HG02884 (cell line): ENCODE data around the gene PXDN.
"Not testable (repeated sequence)": the region's sequence is repeated elsewhere in the genome, so short reads cannot be mapped to it uniquely, and the experiment has no call there.

Source experiments
- ATAC-seq: cut with Tn5 transposase; IDR thresholded peaks from one replicate; pipeline ENCODE4 v1.9.1; 2021; ENCODE audit warnings: mild to moderate bottlenecking, moderate library complexity; ENCODE audit not compliant: unreplicated experiment

The PXDN gene

GRCh38 chr2:1685078-1685956 lies 59.0 kb downstream of the PXDN start:
- no peak for ATAC-seq

- ATAC-seq, result no peak
Observed at GRCh38 chr2:1683297-1683696, 61.0 kb downstream of the PXDN start.

- no peak for ATAC-seq
Observed at GRCh38 chr2:1682181-1682440, 62.2 kb downstream of the PXDN start.

GRCh38 chr2:1681323-1682180 lies 62.8 kb downstream of the PXDN start:
- no peak for ATAC-seq

- ATAC-seq, result no peak
Observed at GRCh38 chr2:1681017-1681318, 63.3 kb downstream of the PXDN start.

- no peak for ATAC-seq
Observed at GRCh38 chr2:1680222-1681016, 63.9 kb downstream of the PXDN start.

GRCh38 chr2:1679488-1680039 lies 64.8 kb downstream of the PXDN start:
- not testable (repeated sequence) for ATAC-seq

GRCh38 chr2:1679065-1679464 lies 65.2 kb downstream of the PXDN start:
- not testable (repeated sequence) for ATAC-seq

- ATAC-seq, result no peak
Observed at GRCh38 chr2:1678609-1679008, 65.7 kb downstream of the PXDN start.

- no peak for ATAC-seq
Observed at GRCh38 chr2:1677821-1678165, 66.5 kb downstream of the PXDN start.

GRCh38 chr2:1676913-1677820 lies 67.1 kb downstream of the PXDN start:
- no peak for ATAC-seq

GRCh38 chr2:1676091-1676912 lies 68.0 kb downstream of the PXDN start:
- no peak for ATAC-seq

- ATAC-seq, result no peak
Observed at GRCh38 chr2:1675633-1676032, 68.7 kb downstream of the PXDN start.

GRCh38 chr2:1674766-1675397 lies 69.4 kb downstream of the PXDN start:
- no peak for ATAC-seq

- ATAC-seq, result no peak
Observed at GRCh38 chr2:1674276-1674675, 70.0 kb downstream of the PXDN start.

GRCh38 chr2:1673160-1673944 lies 71.0 kb downstream of the PXDN start:
- ATAC-seq, result no peak

- ATAC-seq, result no peak
Observed at GRCh38 chr2:1672738-1673137, 71.6 kb downstream of the PXDN start.

- no peak for ATAC-seq
Observed at GRCh38 chr2:1671916-1672315, 72.4 kb downstream of the PXDN start.
